HepG2 (cell line): ENCODE measurements around the gene C9orf40. TPM values are rescaled to one million over a fixed set of nuclear protein-coding genes. Genes with fewer than 3 reads are reported as not detected.

ENCODE experiments used
- ATAC-seq: fragments of 200-7000 bp; cut with Tn5 transposase; 3 replicates; pipeline ENCODE4 v1.9.1; 2020; ENCODE audit warnings: mild to moderate bottlenecking, moderate library complexity
- BruUV-seq: library from RNA; stranded (reverse); fragments of 400-500 nt; replicated peaks from 2 replicates; lab custom pipeline; 2021; lab: Mats Ljungman, UMichigan
- CTCF ChIA-PET: fragments of 300-600 bp; formaldehyde crosslinking; extraction: SDS; loops from one replicate; lab custom pipeline; 2021; ENCODE audit warnings: low total read pairs, inconsistent platforms, low intra/inter-chr PET ratio; lab: Yijun Ruan, JAX
- POLR2A ChIA-PET: fragments of 350-600 bp; sonication (Branson Sonifier 250); formaldehyde crosslinking; loops from one replicate; lab custom pipeline; 2020; ENCODE audit warnings: antibody characterized with exemption, inconsistent platforms; lab: Yijun Ruan, JAX
- DNase-seq: peaks from one replicate; pipeline ENCODE4 v3.0.0-alpha.2; 2015; ENCODE audit warnings: low spot score
- FAIRE-seq: peaks from 3 replicates; lab custom pipeline; 2011; peaks lifted over from hg19 to GRCh38; lab: Jason Lieb, UNC
- H2AFZ ChIP-seq: one replicate; pipeline ENCODE4 v1.6.1; 2011; ENCODE audit warnings: low read length, inconsistent platforms
- H3K27ac ChIP-seq: fragments of 300-600 bp; 3 replicates; pipeline ENCODE4 v1.8.0; 2011; ENCODE audit warnings: mixed run types, mild to moderate bottlenecking, mixed read lengths, low read length, inconsistent platforms; ENCODE audit not compliant: insufficient read depth; ENCODE audit errors: extremely low read length
- H3K27me3 ChIP-seq, 2 experiments: fragments of 200-600 bp in 1 of 2; 2 replicates in 1 of 2; 3 replicates in 1 of 2; pipeline versions ENCODE4 v1.6.0 to v1.8.0; 2011; ENCODE audit warnings: low read length in 2 of 2, mild to moderate bottlenecking in 2 of 2, moderate library complexity in 2 of 2, inconsistent platforms in 1 of 2; ENCODE audit not compliant: insufficient read depth in 2 of 2, control insufficient read depth in 1 of 2
- H3K36me3 ChIP-seq, 2 experiments: fragments of 200-600 bp in 1 of 2; replicated peaks in 1 of 2; 2 replicates in 1 of 2; 3 replicates in 1 of 2; pipeline versions ENCODE4 v1.5.1 to v1.8.0; 2011; ENCODE audit warnings: low read length in 2 of 2, inconsistent platforms in 1 of 2; ENCODE audit not compliant: insufficient read depth in 2 of 2, control insufficient read depth in 1 of 2
- H3K4me1 ChIP-seq: 2 replicates; pipeline ENCODE4 v1.5.1; 2012; ENCODE audit warnings: low read length, inconsistent platforms; ENCODE audit not compliant: insufficient read depth
- H3K4me2 ChIP-seq: 2 replicates; pipeline ENCODE4 v1.6.0; 2011; ENCODE audit warnings: low read depth, low read length, inconsistent platforms
- H3K4me3 ChIP-seq, 3 experiments: fragments of 200-600 bp in 1 of 3; sonication (generic), shearing (Covaris generic) in 1 of 3; replicated peaks in 1 of 3; 2 replicates each; pipeline ENCODE4 v1.5.1; 2011 to 2016; ENCODE audit warnings: low read length in 3 of 3, inconsistent platforms in 2 of 3, low read depth in 2 of 3, mild to moderate bottlenecking in 2 of 3, control low read depth in 1 of 3, mixed read lengths in 1 of 3; ENCODE audit not compliant: insufficient read depth in 1 of 3
- H3K79me2 ChIP-seq: one replicate; pipeline ENCODE4 v1.6.1; 2011; ENCODE audit warnings: low read length, inconsistent platforms; ENCODE audit not compliant: insufficient read depth
- H3K9ac ChIP-seq: 2 replicates; pipeline ENCODE4 v1.6.0; 2011; ENCODE audit warnings: mild to moderate bottlenecking, low read depth, low read length, inconsistent platforms; ENCODE audit not compliant: insufficient read depth
- H3K9me3 ChIP-seq: 2 replicates; pipeline ENCODE4 v1.5.1; 2012; ENCODE audit warnings: mild to moderate bottlenecking, low read length
- H4K20me1 ChIP-seq: 2 replicates; pipeline ENCODE4 v1.6.0; 2011; ENCODE audit warnings: inconsistent platforms, mild to moderate bottlenecking, low read length, moderate library complexity; ENCODE audit not compliant: insufficient read depth
- DZIP1 ChIP-seq: sonication (generic); formaldehyde crosslinking; IDR thresholded peaks from 2 replicates; pipeline ENCODE4 v1.5.0; 2020; ENCODE audit warnings: mild to moderate bottlenecking, missing genetic modification reagents
- ISX ChIP-seq: sonication (generic); formaldehyde crosslinking; conservative IDR thresholded peaks from 2 replicates; pipeline ENCODE4 v1.5.0; 2020; ENCODE audit warnings: missing genetic modification reagents
- NFE2L1 ChIP-seq: sonication (generic); formaldehyde crosslinking; IDR thresholded peaks from 2 replicates; pipeline ENCODE4 v1.4.0; 2020; ENCODE audit warnings: missing genetic modification reagents, mild to moderate bottlenecking, borderline replicate concordance
- WIZ ChIP-seq: sonication (generic); formaldehyde crosslinking; IDR thresholded peaks from 2 replicates; pipeline ENCODE4 v1.5.1; 2020; ENCODE audit warnings: mild to moderate bottlenecking, missing genetic modification reagents
- WGBS: methylation state at CpG from one replicate; pipeline ENCODE4 v1.1.6; 2017; ENCODE audit warnings: low lambda C conversion rate; 5-methylcytosine and 5-hydroxymethylcytosine counted together
- in situ Hi-C: cut with HindIII; loops from 2 replicates; pipeline ENCODE4 v1.10.0; 2017; ENCODE audit warnings: low pct_unique_long_range_greater_than_20kb; ENCODE audit not compliant: extremely low pct_ligation_motif_present
- intact Hi-C: fragments of 100-400 bp; cut with micrococcal nuclease; formaldehyde crosslinking; loops from one replicate; pipeline ENCODE4 v1.10.0; 2022; ENCODE audit not compliant: unreplicated experiment
- polyA plus RNA-seq, 8 experiments: library from polyadenylated mRNA; depleted of rRNA in 3 of 8; stranded (reverse) in 7 of 8; unstranded in 1 of 8; fragments of >200 nt; fragmentation: Illumina TruSeq in 4 of 8; extraction: Trizol in 4 of 8; gene quantifications; 2 replicates each; pipeline versions ENCODE4 v1.2.1 to v1.2.3, GENCODE V29; 2011 to 2016; ENCODE audit warnings: low read depth in 4 of 8, missing spikeins in 1 of 8, mixed read lengths in 1 of 8; ENCODE audit not compliant: insufficient read depth in 1 of 8
- total RNA-seq, 5 experiments: library from RNA; depleted of rRNA; stranded (reverse); fragments of >200 nt; fragmentation: Illumina TruSeq; extraction: Trizol; gene quantifications; 2 replicates each; pipeline ENCODE4 v1.2.3, GENCODE V29; 2016; ENCODE audit warnings: low read depth in 1 of 5
- TF ChIP-seq, protein P1 (sequence below): sonication (generic); formaldehyde crosslinking; conservative IDR thresholded peaks from 2 replicates; pipeline ENCODE4 v1.4.0; 2020; ENCODE audit warnings: missing genetic modification reagents

C9orf40 gene
- total and polyA plus RNA-seq, 2 of the 13 experiments (the other 11 are each of a cell fraction or from before 2014, with no cell fraction given) = 3.0 to 13.5 TPM

DNA sequence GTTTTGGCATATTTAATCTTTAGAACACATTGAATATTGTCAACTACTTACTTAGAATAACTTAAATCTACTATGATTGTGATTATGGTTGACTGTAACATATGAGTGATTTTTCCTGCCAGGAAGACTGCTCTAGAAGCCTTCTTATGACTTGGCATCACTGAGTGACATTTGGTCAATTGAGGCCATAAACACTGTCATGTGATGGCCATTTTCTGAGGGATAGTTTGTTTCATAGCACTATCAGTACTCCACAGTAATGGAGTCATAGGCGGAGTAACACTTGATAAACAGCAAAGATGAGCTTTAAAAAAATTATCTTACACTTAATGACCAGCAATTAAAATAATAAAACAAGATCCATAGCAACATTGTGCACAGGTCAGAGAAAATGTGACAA lies 31.0 kb downstream of the C9orf40 start:
- CTCF ChIA-PET = no interaction called here
- Histone ChIP-seq H3K36me3 (no peaks in the 10 kb centered on the region), H3K27ac (no peak overlapping the region), H3K9me3 (no peaks in the 10 kb centered on the region), H3K4me1 (no peaks in the 10 kb centered on the region), H3K79me2 (no peaks in the 10 kb centered on the region), H4K20me1 (no peaks in the 10 kb centered on the region), H3K4me2 (no peak overlapping the region), H2AFZ (no peak overlapping the region), H3K27me3 (no peaks in the 10 kb centered on the region), H3K9ac (no peak overlapping the region), H3K4me3 (no peak overlapping the region)
- BruUV-seq = no TSS peak
- 80% methylated on average over 1 of the region's 1 CpG for WGBS
- intact Hi-C loops = no loop called here
- DNase-seq (no peak), ATAC-seq (no peak), FAIRE-seq (no peak)
- TF ChIP-seq DZIP1 = no peak
- no peak for TF ChIP-seq NFE2L1 (CRISPR knock-in tag)
- TF ChIP-seq, protein P1, sequence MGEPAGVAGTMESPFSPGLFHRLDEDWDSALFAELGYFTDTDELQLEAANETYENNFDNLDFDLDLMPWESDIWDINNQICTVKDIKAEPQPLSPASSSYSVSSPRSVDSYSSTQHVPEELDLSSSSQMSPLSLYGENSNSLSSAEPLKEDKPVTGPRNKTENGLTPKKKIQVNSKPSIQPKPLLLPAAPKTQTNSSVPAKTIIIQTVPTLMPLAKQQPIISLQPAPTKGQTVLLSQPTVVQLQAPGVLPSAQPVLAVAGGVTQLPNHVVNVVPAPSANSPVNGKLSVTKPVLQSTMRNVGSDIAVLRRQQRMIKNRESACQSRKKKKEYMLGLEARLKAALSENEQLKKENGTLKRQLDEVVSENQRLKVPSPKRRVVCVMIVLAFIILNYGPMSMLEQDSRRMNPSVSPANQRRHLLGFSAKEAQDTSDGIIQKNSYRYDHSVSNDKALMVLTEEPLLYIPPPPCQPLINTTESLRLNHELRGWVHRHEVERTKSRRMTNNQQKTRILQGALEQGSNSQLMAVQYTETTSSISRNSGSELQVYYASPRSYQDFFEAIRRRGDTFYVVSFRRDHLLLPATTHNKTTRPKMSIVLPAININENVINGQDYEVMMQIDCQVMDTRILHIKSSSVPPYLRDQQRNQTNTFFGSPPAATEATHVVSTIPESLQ (CRISPR knock-in tag) = no peak
- no peak for TF ChIP-seq ISX
- TF ChIP-seq WIZ (CRISPR knock-in tag) = no peak
- POLR2A ChIA-PET = no interaction called here
- in situ Hi-C loops = no loop called here
